Heart right ventricle (tissue), 16 donors: ENCODE data around the gene CXCL3. TPM values are rescaled to one million over a fixed set of nuclear protein-coding genes. Genes with fewer than 3 reads are reported as not detected.
A peak's percentile ranks its signal among the peaks of the same experiment; 100 is the strongest.

ENCODE experiments used
- ATAC-seq, 8 donors: fragments of 200-7000 bp; cut with Tn5 transposase; one replicate each; pipeline ENCODE4 v1.9.1; 2020; ENCODE audit warnings: mild to moderate bottlenecking in 8 of 8, moderate library complexity in 8 of 8, moderate number of reproducible peaks in 1 of 8
- DNase-seq, 2 donors: peaks; one replicate each; pipeline ENCODE4 v3.0.0-alpha.2; 2020
- H3K27ac ChIP-seq, 10 donors: fragments of 200-600 bp; sonication (generic) in 2 of 10; one replicate each; pipeline versions ENCODE4 v1.5.0 to v1.8.0; 2020 to 2022; ENCODE audit warnings: mild to moderate bottlenecking in 3 of 10
- H3K27me3 ChIP-seq, 7 donors: fragments of 200-600 bp; one replicate each; pipeline ENCODE4 v1.8.0; 2021 to 2022; ENCODE audit warnings: mild to moderate bottlenecking in 2 of 7
- H3K36me3 ChIP-seq, 9 donors: fragments of 200-600 bp; sonication (generic) in 1 of 9; one replicate each; pipeline versions ENCODE4 v1.5.0 to v1.8.0; 2020 to 2022; ENCODE audit warnings: mild to moderate bottlenecking in 2 of 9
- H3K4me1 ChIP-seq, 9 donors: fragments of 200-600 bp; sonication (generic) in 1 of 9; one replicate each; pipeline versions ENCODE4 v1.5.0 to v1.8.0; 2020 to 2022; ENCODE audit warnings: mild to moderate bottlenecking in 4 of 9
- H3K4me3 ChIP-seq, 10 donors: fragments of 200-600 bp; sonication (generic) in 2 of 10; one replicate each; pipeline versions ENCODE4 v1.5.0 to v1.8.0; 2020 to 2022; ENCODE audit warnings: mild to moderate bottlenecking in 7 of 10, moderate library complexity in 2 of 10
- H3K9me3 ChIP-seq, 11 donors: fragments of 200-600 bp in 10 of 11; sonication (generic) in 2 of 11; one replicate each; pipeline versions ENCODE4 v1.5.0 to v1.8.0; 2013 to 2022; ENCODE audit warnings: mild to moderate bottlenecking in 2 of 11, control low read depth in 1 of 11, moderate library complexity in 1 of 11
- CTCF ChIP-seq, 9 donors: fragments of 200-600 bp; sonication (generic) in 2 of 9; IDR thresholded peaks; one replicate each; pipeline versions ENCODE4 v1.5.0 to v1.8.0; 2021 to 2022; ENCODE audit warnings: antibody characterized with exemption in 9 of 9, mild to moderate bottlenecking in 5 of 9, moderate library complexity in 1 of 9
- WGBS, 2 donors: extraction: QIAGEN DNeasy Blood & Tissue Kit; methylation state at CpG; one replicate each; pipeline ENCODE4 v1.1.7; 2013; ENCODE audit warnings: inconsistent platforms in 1 of 2; 5-methylcytosine and 5-hydroxymethylcytosine counted together
- intact Hi-C, 10 donors: fragments of 100-400 bp; cut with DNase I; formaldehyde crosslinking; loops; one replicate each; pipeline versions ENCODE4 v1.11.1 to v1.14.2; 2022
- polyA plus RNA-seq, 2 donors: library from polyadenylated mRNA; stranded (reverse); fragments of 200-250 nt; gene quantifications; one replicate each; pipeline ENCODE4 v1.2.3, GENCODE V29; 2013
- total RNA-seq, 10 donors: library from RNA; stranded (reverse); fragmentation: NEBNext Ultra II Directional in 3 of 10; extraction: Animal tissue kit (Norgen Biotek cat#: 25700) in 3 of 10; gene quantifications; one replicate each; pipeline versions ENCODE4 v1.2.1 to v1.2.4, GENCODE V29; 2021 to 2023
- donor health status: Arrhythmogenic right ventricular cardiomyopathy.
- donor health status: ischemic (EF 13 %, LVEDD 7.1; RV severe dilation, severe dysfunction).
- donor health status: healthy with polysubstance abuse.
- donor health status: DM: no; HTN: yes; CAD: no.
- donor health status: DM: no; HTN: no; CAD: no.
- donor health status: ischemic (EF 25% LVEDD 6.9; RV normal size, moderate dysfunction).
- donor health status: ischemic (EF 25% LVEDD 5.7; RV mildly dilated, moderate dysfunction).
- donor health status: healthy.
- donor health status: DM: yes; HTN: yes; CAD: no.
- donor health status: Ischemic cardiomyopathy.
- donor health status: ischemic (EF 35%, LVEDD 5.7; RV mildly dilated, moderate dysfunction).
- donor health status: nonischemic (EF 11% LVEDD 7.7; RV severe dilation, severe dysfunction).
- donor health status: DM: yes; HTN: yes; CAD: no.
- donor health status: PGD.
- donor health status: ischemic (EF 29% LVEDD 5.4; RV normal size, mild dysfunction).
- donor health status: nonischemic (EF 23%, LVEDD 6.1; RV moderate dilation, normal function).

The CXCL3 gene
- total and polyA plus RNA-seq, 12 donors: 0.24 to 5.1 (median 1.4) TPM; not detected in 1

GRCh38 chr4:74018116-74018515 is 20.4 kb downstream of the CXCL3 start:
- no peaks in the 10 kb centered on the region for H3K27me3 ChIP-seq
- H3K36me3 ChIP-seq: no peaks in the 10 kb centered on the region
- peaks cover 0 to 7% (median 0%) of the 10 kb centered on the region in 9 donors for H3K4me1 ChIP-seq
- intact Hi-C loops: no loop called here
- TF ChIP-seq CTCF (IDR thresholded peaks at IDR 0.05): no peak
- ATAC-seq (no peak), DNase-seq (no peak)
- H3K27ac ChIP-seq: peak overlapping the region in 1 of 10 donors; percentile 41
- H3K4me3 ChIP-seq: no peak overlapping the region
- no peaks in the 10 kb centered on the region for H3K9me3 ChIP-seq

- WGBS, 2 donors: 58 to 78% methylated on average over 1 of the region's 1 CpG
- intact Hi-C loops: no loop called here
- TF ChIP-seq CTCF (IDR thresholded peaks at IDR 0.05): no peak
- ATAC-seq (no peak), DNase-seq (no peak)
- no peak overlapping the region for H3K4me3 ChIP-seq
- no peaks in the 10 kb centered on the region for H3K36me3 ChIP-seq
- no peaks in the 10 kb centered on the region for H3K27me3 ChIP-seq
- peaks cover 0 to 7% (median 0%) of the 10 kb centered on the region in 9 donors for H3K4me1 ChIP-seq
- peak overlapping the region in 1 of 10 donors; percentile 11 for H3K27ac ChIP-seq
- no peaks in the 10 kb centered on the region for H3K9me3 ChIP-seq
Measured at GRCh38 chr4:74016068-74016467, 22.4 kb downstream of the CXCL3 start.

- Histone ChIP-seq H3K27me3 (no peaks in the 10 kb centered on the region), H3K9me3 (no peaks in the 10 kb centered on the region), H3K4me3 (no peak overlapping the region), H3K36me3 (no peaks in the 10 kb centered on the region), H3K27ac (peak overlapping the region in 1 of 10 donors; percentile 11), H3K4me1 (peaks cover 0 to 7% (median 0%) of the 10 kb centered on the region in 9 donors)
- intact Hi-C loops: no loop called here
- DNase-seq: no peak
- no peak for ATAC-seq
- 87 to 88% methylated on average over 3 of the region's 3 CpGs for WGBS, 2 donors
- no peak for TF ChIP-seq CTCF (IDR thresholded peaks at IDR 0.05)
Measured at GRCh38 chr4:74015126-74015780, 23.2 kb downstream of the CXCL3 start.

DNA sequence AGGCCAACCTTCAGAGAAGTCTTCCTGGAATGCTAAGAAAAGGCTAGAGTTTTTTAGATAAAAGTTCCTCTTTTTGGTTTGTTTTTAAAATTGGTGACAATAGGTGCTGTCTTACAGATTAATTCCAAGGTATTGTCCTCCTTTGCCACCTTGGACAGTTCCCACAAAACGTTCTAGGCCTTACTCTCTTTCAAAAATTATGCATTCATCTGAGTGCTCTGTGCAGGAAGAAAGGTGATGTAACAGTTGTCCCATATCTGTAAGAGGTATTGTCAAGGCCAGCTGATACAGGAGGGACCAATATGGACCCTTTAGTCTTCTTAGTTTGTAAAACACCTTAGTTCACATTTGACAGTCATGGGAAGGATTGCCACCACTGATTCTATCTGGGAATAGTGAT is 24.2 kb downstream of the CXCL3 start:
- no peak overlapping the region for H3K27ac ChIP-seq
- no peaks in the 10 kb centered on the region for H3K27me3 ChIP-seq
- intact Hi-C loops: no loop called here
- no peaks in the 10 kb centered on the region for H3K36me3 ChIP-seq
- 17 to 21% methylated on average over 1 of the region's 1 CpG for WGBS, 2 donors
- DNase-seq (no peak), ATAC-seq (no peak)
- no peaks in the 10 kb centered on the region for H3K9me3 ChIP-seq
- H3K4me3 ChIP-seq: no peak overlapping the region
- H3K4me1 ChIP-seq: peaks cover 0 to 7% (median 0%) of the 10 kb centered on the region in 9 donors
- no peak for TF ChIP-seq CTCF (IDR thresholded peaks at IDR 0.05)
